Thymus (tissue), 11 donors: Measurements from ENCODE around the gene RBP4. TPM values are rescaled to one million over a fixed set of nuclear protein-coding genes. Genes with fewer than 3 reads are reported as not detected.

Experiments used
- DNase-seq, 9 donors: peaks; one replicate each; pipeline ENCODE4 v3.0.0-alpha.2; 2013; ENCODE audit warnings: low spot score in 9 of 9, low read depth in 6 of 9, missing footprints in 1 of 9
- H3K27ac ChIP-seq, 2 donors: one replicate each; pipeline ENCODE4 v1.5.1; 2013; ENCODE audit warnings: control low read depth in 1 of 2, low read depth in 1 of 2, low read length in 1 of 2, mild to moderate bottlenecking in 1 of 2, moderate library complexity in 1 of 2
- H3K27me3 ChIP-seq, 2 donors: one replicate each; pipeline ENCODE4 v1.5.1; 2013; ENCODE audit warnings: low read length in 1 of 2; ENCODE audit not compliant: control insufficient read depth in 2 of 2, insufficient read depth in 1 of 2
- H3K36me3 ChIP-seq, 2 donors: one replicate each; pipeline ENCODE4 v1.5.1; 2013; ENCODE audit warnings: low read length in 1 of 2, mild to moderate bottlenecking in 1 of 2, moderate library complexity in 1 of 2; ENCODE audit not compliant: control insufficient read depth in 2 of 2, insufficient read depth in 2 of 2
- H3K4me1 ChIP-seq, 2 donors: one replicate each; pipeline ENCODE4 v1.5.1; 2013; ENCODE audit warnings: low read length in 2 of 2; ENCODE audit not compliant: control insufficient read depth in 2 of 2, insufficient read depth in 2 of 2
- H3K4me3 ChIP-seq, 2 donors: one replicate each; pipeline ENCODE4 v1.5.1; 2013; ENCODE audit warnings: low read length in 2 of 2, control low read depth in 1 of 2, mild to moderate bottlenecking in 1 of 2
- H3K9me3 ChIP-seq, 2 donors: one replicate each; pipeline ENCODE4 v1.5.1; 2013; ENCODE audit warnings: low read length in 1 of 2, mild to moderate bottlenecking in 1 of 2; ENCODE audit not compliant: control insufficient read depth in 2 of 2, insufficient read depth in 1 of 2
- WGBS: extraction: QIAGEN DNeasy Blood & Tissue Kit; methylation state at CpG from one replicate; pipeline ENCODE4 v1.1.7; 2013; 5-methylcytosine and 5-hydroxymethylcytosine counted together
- polyA plus RNA-seq: library from polyadenylated mRNA; stranded (reverse); fragments of 200-250 nt; gene quantifications from one replicate; pipeline ENCODE4 v1.2.3, GENCODE V29; 2013
- total RNA-seq: library from RNA; stranded (reverse); fragments of 120-200 nt; gene quantifications from one replicate; pipeline ENCODE4 v1.2.4, GENCODE V29; 2013
- donor health status: healthy.

Gene RBP4
- total and polyA plus RNA-seq, 2 donors, result 0.19 to 3.1 TPM

DNA sequence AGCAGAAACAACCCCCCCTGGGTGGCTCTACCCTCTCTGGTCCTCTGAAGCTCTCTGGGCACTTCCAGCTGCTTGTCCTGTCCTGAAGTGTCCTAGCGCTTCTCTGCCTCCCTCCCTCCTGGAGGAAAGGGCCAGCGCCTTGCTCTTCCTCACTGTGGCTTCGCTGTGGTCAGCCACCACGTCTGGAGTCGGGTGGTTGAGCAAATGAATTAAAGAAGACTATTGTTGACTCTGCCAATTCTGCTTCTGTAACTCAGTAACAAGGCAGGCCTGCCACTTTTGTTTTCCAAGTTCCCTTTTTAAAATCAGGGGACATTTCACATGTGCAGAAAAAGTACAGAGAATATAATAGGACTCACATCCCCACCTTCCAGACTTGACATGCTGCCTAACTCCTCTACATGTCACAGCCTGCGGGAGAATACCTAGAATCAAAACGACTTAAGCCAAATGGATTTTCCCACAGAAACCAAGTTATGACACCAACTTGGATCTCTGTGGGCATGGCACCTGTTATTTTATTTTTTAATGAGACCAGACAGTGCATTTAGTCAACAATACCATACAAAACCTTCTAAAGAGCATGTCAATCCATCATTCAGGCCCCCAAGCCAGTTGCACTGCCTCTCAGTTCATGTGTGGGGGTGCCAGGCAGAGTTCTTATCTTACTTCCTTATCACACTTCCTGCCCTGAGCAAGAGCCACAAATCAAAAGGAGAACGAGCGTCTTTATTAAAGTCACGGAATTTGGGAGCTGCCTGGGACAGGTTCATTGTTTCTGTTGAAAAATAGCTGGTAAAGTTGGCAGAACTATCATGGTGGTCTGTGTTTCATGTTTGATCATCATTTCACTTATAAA, 27.8 kb downstream of the RBP4 start:
- Histone ChIP-seq H3K27ac (no peak overlapping the region), H3K27me3 (peaks cover under 1 to 31% of the 10 kb centered on the region in 2 donors), H3K36me3 (no peaks in the 10 kb centered on the region), H3K9me3 (no peaks in the 10 kb centered on the region), H3K4me1 (peaks cover 3 to 6% of the 10 kb centered on the region in 2 donors), H3K4me3 (no peak overlapping the region)
- WGBS, result 7% methylated on average over 10 of the region's 10 CpGs
- DNase-seq, result no peak

- Histone ChIP-seq H3K36me3 (no peaks in the 10 kb centered on the region), H3K27ac (no peak overlapping the region), H3K9me3 (no peaks in the 10 kb centered on the region), H3K27me3 (peaks cover 6 to 38% of the 10 kb centered on the region in 2 donors), H3K4me1 (peaks cover 3 to 6% of the 10 kb centered on the region in 2 donors), H3K4me3 (no peak overlapping the region)
- 97% methylated on average over 2 of the region's 2 CpGs for WGBS
- DNase-seq, result no peak
Observed at GRCh38 chr10:93572606-93573005, 28.4 kb downstream of the RBP4 start.

DNA sequence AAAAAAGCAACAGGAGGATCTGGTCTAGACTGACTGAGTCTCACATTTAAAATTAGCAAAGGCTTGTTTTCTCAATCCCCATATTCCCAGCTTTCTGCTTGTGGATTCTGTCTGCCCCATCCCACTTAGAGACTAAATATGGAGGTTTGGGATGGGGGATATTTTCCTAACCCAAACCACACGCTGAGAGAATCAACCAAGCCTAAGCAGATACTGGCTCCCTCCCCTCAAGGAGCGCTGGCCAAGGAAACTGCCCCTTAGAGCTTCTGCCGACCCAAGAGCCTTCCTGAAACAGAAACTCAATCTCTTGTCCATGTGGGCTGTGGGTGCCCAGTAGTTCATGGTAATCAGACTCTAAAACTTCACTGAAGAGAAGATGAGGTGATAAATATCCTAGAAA, 30.7 kb downstream of the RBP4 start:
- 93% methylated on average over 3 of the region's 3 CpGs for WGBS
- no peaks in the 10 kb centered on the region for H3K9me3 ChIP-seq
- no peak overlapping the region for H3K27ac ChIP-seq
- no peak overlapping the region for H3K4me3 ChIP-seq
- peaks cover 27 to 60% of the 10 kb centered on the region in 2 donors for H3K27me3 ChIP-seq
- DNase-seq, result no peak
- no peaks in the 10 kb centered on the region for H3K36me3 ChIP-seq
- H3K4me1 ChIP-seq, result peaks cover 3 to 6% of the 10 kb centered on the region in 2 donors

DNA sequence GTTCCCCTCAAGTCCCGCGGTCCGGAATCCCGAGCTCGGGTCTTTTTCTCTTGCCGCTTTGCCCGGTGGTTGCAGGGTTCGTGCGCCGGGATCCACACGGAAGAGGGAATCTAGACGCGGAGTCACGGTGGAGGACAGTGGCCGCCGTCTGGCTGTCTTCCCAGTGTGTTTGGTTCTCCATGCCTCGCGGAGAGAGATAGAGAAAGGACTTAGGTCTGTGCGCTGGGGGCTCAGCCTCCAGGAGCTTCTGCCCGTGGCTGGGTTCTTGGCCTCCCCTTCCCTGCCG, 33.0 kb downstream of the RBP4 start:
- H3K4me3 ChIP-seq, result no peak overlapping the region

DNA sequence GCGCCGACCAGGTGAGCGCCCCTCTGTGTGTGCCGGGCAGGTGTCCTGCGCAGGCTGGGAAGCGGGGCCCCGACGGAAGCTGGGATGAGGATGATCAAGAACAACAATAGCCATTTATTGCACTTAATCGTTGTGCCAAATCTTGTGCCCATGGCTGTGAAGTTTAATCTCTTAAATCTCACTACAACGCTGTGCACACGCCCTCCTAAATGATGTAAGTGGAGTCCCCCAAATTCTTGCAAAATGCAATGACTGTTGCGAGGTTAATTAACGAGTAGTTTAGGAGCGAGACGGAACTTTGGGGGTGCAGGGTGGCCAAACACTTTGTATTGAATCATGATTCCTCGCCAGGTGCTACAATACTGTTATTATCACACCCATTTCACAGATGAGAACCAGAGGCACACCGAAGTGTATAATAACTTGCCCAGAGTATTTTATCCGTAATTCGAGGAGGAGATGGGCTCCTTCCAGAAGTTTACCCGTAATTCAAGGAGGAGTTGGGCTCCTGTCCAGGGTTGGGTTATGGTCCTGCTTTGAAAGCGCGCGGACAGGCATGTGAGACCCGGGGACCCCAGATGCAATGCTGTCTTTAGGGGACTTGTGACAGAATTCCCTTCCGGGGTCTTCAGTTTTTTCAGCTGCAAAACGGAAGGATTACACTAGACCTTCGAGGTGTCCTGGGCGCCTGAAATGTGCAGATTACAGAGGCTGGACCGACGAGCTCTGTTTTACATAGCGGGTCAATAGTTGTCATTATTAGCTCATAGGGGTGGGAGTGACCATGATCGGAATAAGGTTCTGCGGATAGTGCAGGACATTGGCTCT, 33.5 kb downstream of the RBP4 start:
- Histone ChIP-seq H3K4me3 (no peak overlapping the region), H3K27ac (no peak overlapping the region), H3K4me1 (no peaks in the 10 kb centered on the region), H3K9me3 (no peaks in the 10 kb centered on the region), H3K27me3 (peaks cover 29 to 61% of the 10 kb centered on the region in 2 donors), H3K36me3 (no peaks in the 10 kb centered on the region)
- no peak for DNase-seq
- 23% methylated on average over 33 of the region's 33 CpGs for WGBS

More for the DNA sequence above, 33.0 kb downstream of the RBP4 start:
- Histone ChIP-seq H3K27ac (no peak overlapping the region), H3K36me3 (no peaks in the 10 kb centered on the region), H3K9me3 (no peaks in the 10 kb centered on the region), H3K27me3 (peaks cover 29 to 64% of the 10 kb centered on the region in 2 donors), H3K4me1 (peaks cover 3% of the 10 kb centered on the region in 2 donors)
- 18% methylated on average over 21 of the region's 21 CpGs for WGBS
- no peak for DNase-seq

GRCh38 chr10:93566435-93567276, 34.4 kb downstream of the RBP4 start, which contains the start of gene FFAR4:
Gene FFAR4 (plus strand): TSS chr10:93566665. CDS start chr10:93566721, 56 bp downstream.
- Histone ChIP-seq H3K27ac (no peak within 1 kb of the TSS), H3K27me3 (peaks cover 29 to 57% of the 10 kb centered on the region in 2 donors)
- no peak for DNase-seq

GRCh38 chr10:93565446-93565845, 35.6 kb downstream of the RBP4 start:
- WGBS, result 64% methylated on average over 3 of the region's 3 CpGs
- Histone ChIP-seq H3K4me1 (no peaks in the 10 kb centered on the region), H3K4me3 (no peak overlapping the region), H3K27me3 (peaks cover 29 to 52% of the 10 kb centered on the region in 2 donors), H3K9me3 (no peaks in the 10 kb centered on the region), H3K27ac (no peak overlapping the region), H3K36me3 (no peaks in the 10 kb centered on the region)
- no peak for DNase-seq

More at GRCh38 chr10:93566435-93567276, 34.4 kb downstream of the RBP4 start, which contains the start of gene FFAR4:
- Histone ChIP-seq H3K4me1 (no peaks in the 10 kb centered on the region), H3K4me3 (no peak within 1 kb of the TSS), H3K9me3 (no peaks in the 10 kb centered on the region), H3K36me3 (no peaks in the 10 kb centered on the region)
- WGBS, result 5% methylated on average over 85 of the region's 85 CpGs

GRCh38 chr10:93560541-93560940, 40.5 kb downstream of the RBP4 start:
- DNase-seq, result no peak
- no peaks in the 10 kb centered on the region for H3K36me3 ChIP-seq
- H3K9me3 ChIP-seq, result no peaks in the 10 kb centered on the region
- H3K27ac ChIP-seq, result no peak overlapping the region
- no peak overlapping the region for H3K4me3 ChIP-seq
- peaks cover 4 to 6% of the 10 kb centered on the region in 2 donors for H3K27me3 ChIP-seq
- 55% methylated on average over 6 of the region's 6 CpGs for WGBS
- no peaks in the 10 kb centered on the region for H3K4me1 ChIP-seq
